Suprapubic skin (tissue), 4 donors: ENCODE measurements around the gene FMNL2.

Experiments
- EP300 ChIP-seq: sonication (generic); formaldehyde crosslinking; IDR thresholded peaks from one replicate; pipeline ENCODE4 v1.6.1; 2017; ENCODE audit warnings: antibody characterized with exemption
- POLR2AphosphoS5 ChIP-seq, 3 donors: sonication (generic); formaldehyde crosslinking; IDR thresholded peaks; one replicate each; pipeline ENCODE4 v1.6.1; 2017; ENCODE audit warnings: antibody characterized with exemption in 3 of 3
- TF ChIP-seq, protein P1 (sequence below), 2 donors: fragments of 200-600 bp in 1 of 2; fragments of 450-650 bp in 1 of 2; sonication (generic) in 1 of 2; IDR thresholded peaks; one replicate each; pipeline ENCODE4 v1.5.1; 2016 to 2019; ENCODE audit warnings: antibody characterized with exemption in 2 of 2, mild to moderate bottlenecking in 1 of 2, moderate library complexity in 1 of 2

DNA sequence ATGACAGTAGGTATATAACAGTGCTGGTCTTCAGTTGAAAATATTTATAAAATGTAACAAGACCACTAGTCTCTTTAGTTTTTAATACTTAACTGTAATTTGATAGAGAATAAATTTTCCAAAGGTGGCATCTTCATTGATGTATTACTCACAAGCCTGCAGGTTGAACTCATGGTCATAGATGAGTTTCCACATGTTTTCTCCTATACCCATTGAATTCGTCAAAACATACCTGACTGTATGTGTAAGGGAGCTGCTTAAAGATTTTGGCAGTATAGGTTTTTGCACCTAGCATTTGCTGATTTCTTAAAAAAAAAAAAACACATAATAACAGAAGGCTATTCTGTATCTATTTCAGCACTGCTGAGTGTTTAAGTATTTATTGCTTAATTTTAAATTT is 112.9 kb downstream of the FMNL2 start:
- TF ChIP-seq, protein P1, sequence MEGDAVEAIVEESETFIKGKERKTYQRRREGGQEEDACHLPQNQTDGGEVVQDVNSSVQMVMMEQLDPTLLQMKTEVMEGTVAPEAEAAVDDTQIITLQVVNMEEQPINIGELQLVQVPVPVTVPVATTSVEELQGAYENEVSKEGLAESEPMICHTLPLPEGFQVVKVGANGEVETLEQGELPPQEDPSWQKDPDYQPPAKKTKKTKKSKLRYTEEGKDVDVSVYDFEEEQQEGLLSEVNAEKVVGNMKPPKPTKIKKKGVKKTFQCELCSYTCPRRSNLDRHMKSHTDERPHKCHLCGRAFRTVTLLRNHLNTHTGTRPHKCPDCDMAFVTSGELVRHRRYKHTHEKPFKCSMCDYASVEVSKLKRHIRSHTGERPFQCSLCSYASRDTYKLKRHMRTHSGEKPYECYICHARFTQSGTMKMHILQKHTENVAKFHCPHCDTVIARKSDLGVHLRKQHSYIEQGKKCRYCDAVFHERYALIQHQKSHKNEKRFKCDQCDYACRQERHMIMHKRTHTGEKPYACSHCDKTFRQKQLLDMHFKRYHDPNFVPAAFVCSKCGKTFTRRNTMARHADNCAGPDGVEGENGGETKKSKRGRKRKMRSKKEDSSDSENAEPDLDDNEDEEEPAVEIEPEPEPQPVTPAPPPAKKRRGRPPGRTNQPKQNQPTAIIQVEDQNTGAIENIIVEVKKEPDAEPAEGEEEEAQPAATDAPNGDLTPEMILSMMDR (IDR thresholded peaks at IDR 0.05) = no peak
- TF ChIP-seq POLR2AphosphoS5 (IDR thresholded peaks at IDR 0.05) = no peak
- no peak for TF ChIP-seq EP300
